Neural crest cell (in vitro differentiated cells): ENCODE results near the gene GPR179. TPM values are rescaled to one million over a fixed set of nuclear protein-coding genes. Genes with fewer than 3 reads are reported as not detected.

Experiments
- DNase-seq: peaks from one replicate; pipeline ENCODE4 v3.0.0; 2021; ENCODE audit warnings: low read depth, mixed read lengths, low spot score
- H3K27ac Mint-ChIP-seq: one replicate; pipeline ENCODE4 v1.8.0; 2021; ENCODE audit warnings: mild to moderate bottlenecking, mixed read lengths; ENCODE audit not compliant: unreplicated experiment
- H3K27me3 Mint-ChIP-seq: 2 replicates; pipeline ENCODE4 v1.8.0; 2021; ENCODE audit warnings: low read depth, mild to moderate bottlenecking, mixed read lengths
- H3K36me3 Mint-ChIP-seq: 2 replicates; pipeline ENCODE4 v1.8.0; 2021; ENCODE audit warnings: low read depth, mild to moderate bottlenecking, mixed read lengths
- H3K4me1 Mint-ChIP-seq: 2 replicates; pipeline ENCODE4 v1.8.0; 2021; ENCODE audit warnings: mixed read lengths
- H3K4me3 Mint-ChIP-seq: one replicate; pipeline ENCODE4 v1.8.0; 2021; ENCODE audit warnings: mild to moderate bottlenecking, mixed read lengths
- H3K9me3 Mint-ChIP-seq: 2 replicates; pipeline ENCODE4 v1.8.0; 2021; ENCODE audit warnings: mixed read lengths
- CTCF ChIP-seq: fragments of 200-600 bp; sonication (generic); conservative IDR thresholded peaks from 2 replicates; pipeline ENCODE4 v1.5.0; 2021; ENCODE audit warnings: antibody characterized with exemption, mild to moderate bottlenecking
- total RNA-seq: library from RNA; stranded (reverse); gene quantifications from 2 replicates; pipeline ENCODE4 v1.2.1, GENCODE V29; 2021

Gene GPR179
- total RNA-seq, 1 donor from 2014 or later: 0.07 TPM

GRCh38 chr17:38355251-38355650, 11.5 kb upstream of the GPR179 start:
- Mint-ChIP-seq H3K36me3 (no peaks in the 10 kb centered on the region), H3K27me3 (no peaks in the 10 kb centered on the region), H3K9me3 (no peaks in the 10 kb centered on the region), H3K4me1 (peaks cover 60% of the 10 kb centered on the region), H3K27ac (no peak overlapping the region), H3K4me3 (peak overlapping the region; percentile 90)
- TF ChIP-seq CTCF: no peak
- DNase-seq: no peak

- H3K9me3 Mint-ChIP-seq: no peaks in the 10 kb centered on the region
- no peak for TF ChIP-seq CTCF
- H3K27me3 Mint-ChIP-seq: no peaks in the 10 kb centered on the region
- peak overlapping the region; percentile 90 for H3K4me3 Mint-ChIP-seq
- no peaks in the 10 kb centered on the region for H3K36me3 Mint-ChIP-seq
- no peak overlapping the region for H3K27ac Mint-ChIP-seq
- no peak for DNase-seq
- peaks cover 60% of the 10 kb centered on the region for H3K4me1 Mint-ChIP-seq
Observed at GRCh38 chr17:38354466-38354865, 10.7 kb upstream of the GPR179 start.

DNA sequence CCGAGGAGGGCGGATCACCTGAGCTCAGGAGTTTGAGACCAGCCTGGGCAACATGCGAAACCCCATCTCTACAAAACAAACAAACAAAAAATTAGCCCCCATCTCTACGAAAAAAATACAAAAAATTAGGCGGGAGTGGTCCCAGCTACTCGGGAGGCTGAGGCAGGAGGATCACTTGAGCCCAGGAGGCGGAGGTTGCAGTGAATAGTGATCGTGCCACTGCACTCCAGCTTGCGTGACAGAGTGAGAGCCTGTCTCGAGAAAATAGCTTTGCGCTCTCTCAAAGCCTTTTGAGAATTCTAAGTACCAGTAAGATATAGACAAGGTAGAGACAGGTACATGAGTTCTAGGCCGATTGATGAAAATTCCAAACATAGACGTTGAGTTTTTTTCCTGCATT, 9.9 kb upstream of the GPR179 start:
- H3K27me3 Mint-ChIP-seq: no peaks in the 10 kb centered on the region
- H3K36me3 Mint-ChIP-seq: no peaks in the 10 kb centered on the region
- peaks cover 58% of the 10 kb centered on the region for H3K4me1 Mint-ChIP-seq
- no peak for TF ChIP-seq CTCF
- no peaks in the 10 kb centered on the region for H3K9me3 Mint-ChIP-seq
- H3K27ac Mint-ChIP-seq: no peak overlapping the region
- H3K4me3 Mint-ChIP-seq: peak overlapping the region; percentile 90
- no peak for DNase-seq

- no peak for DNase-seq
- Mint-ChIP-seq H3K4me1 (peaks cover 53% of the 10 kb centered on the region), H3K27me3 (no peaks in the 10 kb centered on the region), H3K27ac (peak overlapping the region; percentile 24), H3K36me3 (no peaks in the 10 kb centered on the region), H3K4me3 (peak overlapping the region; percentile 90), H3K9me3 (no peaks in the 10 kb centered on the region)
- TF ChIP-seq CTCF: no peak
Observed at GRCh38 chr17:38353086-38353604, 9.4 kb upstream of the GPR179 start.

- no peaks in the 10 kb centered on the region for H3K9me3 Mint-ChIP-seq
- peaks cover 46% of the 10 kb centered on the region for H3K4me1 Mint-ChIP-seq
- H3K4me3 Mint-ChIP-seq: peak overlapping the region; percentile 90
- TF ChIP-seq CTCF: no peak
- DNase-seq: peak; percentile 23
- no peaks in the 10 kb centered on the region for H3K36me3 Mint-ChIP-seq
- no peak overlapping the region for H3K27ac Mint-ChIP-seq
- H3K27me3 Mint-ChIP-seq: no peaks in the 10 kb centered on the region
Observed at GRCh38 chr17:38352245-38353085, 8.7 kb upstream of the GPR179 start.
